ENCODE results near the gene TLCD1.
A peak's percentile ranks its signal among the peaks of the same experiment; 100 is the strongest.

The TLCD1 gene

GRCh38 chr17:28726226-28726626, at the start of gene TLCD1:
Gene TLCD1, minus strand, starts transcription at chr17:28726233. Its CDS starts 136 bp downstream, at chr17:28726097.
- DNase-seq: peak; percentile 71

- DNase-seq: no peak
Measured at GRCh38 chr17:28774206-28774605, 48.2 kb upstream of the TLCD1 start.

DNA sequence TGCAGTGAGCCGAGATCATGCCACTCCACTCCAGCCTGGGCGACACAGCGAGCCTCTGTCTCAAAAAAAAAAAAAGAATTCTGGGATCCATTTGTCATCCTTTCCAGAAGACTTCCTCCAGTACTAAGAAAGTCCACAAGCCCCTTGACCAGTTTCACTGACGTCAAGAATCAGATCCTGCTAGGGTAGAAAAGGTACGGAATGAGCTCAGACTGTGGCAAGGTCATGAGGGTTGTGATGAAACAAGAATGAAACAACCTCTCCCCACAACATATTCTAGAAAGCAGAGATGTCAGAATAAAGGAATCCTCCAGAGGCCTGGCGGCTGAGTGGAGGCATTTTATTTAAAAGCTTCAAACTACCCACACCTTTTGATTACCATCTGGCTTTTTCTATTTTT, 47.7 kb upstream of the TLCD1 start:
- no peak for DNase-seq

DNA sequence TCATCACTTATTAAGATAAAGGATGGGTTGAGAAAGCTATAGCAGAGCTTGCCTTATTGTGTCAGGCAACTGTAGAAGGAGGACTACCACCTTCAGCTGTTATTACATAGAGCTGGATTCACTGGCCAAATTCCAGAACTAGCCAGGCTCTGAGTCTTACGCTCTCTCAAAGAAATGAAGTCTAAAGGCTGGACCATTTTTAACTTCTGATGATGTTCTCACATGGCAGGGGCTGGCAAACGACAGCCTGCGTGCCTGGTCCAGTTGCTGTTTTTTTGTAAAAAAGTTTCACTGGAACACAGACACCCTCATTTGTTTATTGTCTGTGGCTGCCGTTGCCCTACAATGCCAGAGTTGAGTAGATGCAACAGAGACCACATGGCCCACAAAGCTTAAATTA, 39.0 kb upstream of the TLCD1 start:
- DNase-seq: no peak

DNA sequence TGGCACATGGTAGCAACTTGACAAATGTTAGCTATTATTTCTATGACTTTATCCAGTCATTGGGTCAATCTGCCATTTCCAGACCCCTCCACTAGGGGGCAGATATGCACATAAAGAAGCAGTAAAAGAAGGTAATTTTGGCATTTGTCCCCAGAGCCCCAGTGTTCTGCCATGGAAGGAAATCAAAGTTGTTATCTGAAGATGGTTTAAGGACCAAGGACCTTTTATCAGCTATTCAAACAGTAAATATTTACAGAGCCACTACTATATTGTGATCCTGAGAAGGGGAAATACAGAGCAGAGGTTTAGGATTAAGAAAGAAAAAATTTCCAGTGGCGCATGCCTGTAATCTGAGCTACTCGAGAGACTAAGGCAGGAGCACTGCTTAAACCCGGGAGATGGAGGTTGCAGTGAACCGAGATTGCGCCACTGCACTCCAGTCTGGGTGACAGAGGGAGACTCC, 37.8 kb upstream of the TLCD1 start:
- DNase-seq: peak; percentile 86

GRCh38 chr17:28763137-28763799, 37.2 kb upstream of the TLCD1 start:
- DNase-seq: no peak

DNA sequence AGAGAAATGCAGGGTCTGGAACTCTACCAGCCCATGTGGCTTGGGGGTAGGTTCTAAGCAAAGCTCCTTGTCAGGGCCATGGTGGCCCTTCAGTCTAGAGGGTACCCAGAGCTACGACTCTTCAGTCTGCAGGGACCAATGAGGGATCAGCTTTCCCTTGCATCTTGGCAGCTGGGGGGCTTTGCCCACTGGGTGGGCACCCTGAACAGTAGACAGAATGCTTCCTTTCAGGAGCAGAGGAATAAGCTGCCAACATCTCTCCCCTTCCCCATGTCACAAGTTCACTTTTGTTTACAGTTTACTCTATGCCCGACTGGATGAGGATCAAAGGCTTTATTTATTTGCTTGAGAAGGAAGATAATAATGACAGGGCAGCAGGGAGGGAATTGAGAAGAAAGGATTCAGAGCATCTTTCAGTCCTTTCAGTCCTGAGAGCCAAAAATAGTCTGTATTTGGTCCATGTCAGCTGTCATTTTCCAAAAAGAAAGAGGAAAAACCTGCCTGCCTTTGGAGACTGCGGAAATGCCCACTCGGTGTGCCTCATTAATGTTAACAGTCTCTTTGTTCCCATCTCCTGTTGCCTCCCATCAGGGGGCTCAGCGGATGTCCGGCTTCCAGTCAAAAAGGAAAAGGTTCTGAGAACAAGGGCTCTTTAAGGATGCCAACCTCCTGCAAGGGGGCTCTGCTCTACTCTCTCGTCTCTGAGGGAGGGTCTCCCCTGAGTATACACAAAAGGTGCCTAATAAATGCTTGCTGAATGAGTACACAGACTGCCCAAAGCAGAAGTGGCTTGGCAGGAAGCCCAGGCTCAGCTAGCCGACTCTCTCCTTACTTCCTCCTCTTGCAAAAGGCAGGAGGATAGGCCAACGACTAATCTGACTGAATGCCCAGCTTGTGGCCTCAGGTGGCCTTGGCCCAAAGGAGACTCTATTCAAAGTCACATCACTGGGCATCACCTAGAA, 34.8 kb upstream of the TLCD1 start:
- no peak for DNase-seq

DNA sequence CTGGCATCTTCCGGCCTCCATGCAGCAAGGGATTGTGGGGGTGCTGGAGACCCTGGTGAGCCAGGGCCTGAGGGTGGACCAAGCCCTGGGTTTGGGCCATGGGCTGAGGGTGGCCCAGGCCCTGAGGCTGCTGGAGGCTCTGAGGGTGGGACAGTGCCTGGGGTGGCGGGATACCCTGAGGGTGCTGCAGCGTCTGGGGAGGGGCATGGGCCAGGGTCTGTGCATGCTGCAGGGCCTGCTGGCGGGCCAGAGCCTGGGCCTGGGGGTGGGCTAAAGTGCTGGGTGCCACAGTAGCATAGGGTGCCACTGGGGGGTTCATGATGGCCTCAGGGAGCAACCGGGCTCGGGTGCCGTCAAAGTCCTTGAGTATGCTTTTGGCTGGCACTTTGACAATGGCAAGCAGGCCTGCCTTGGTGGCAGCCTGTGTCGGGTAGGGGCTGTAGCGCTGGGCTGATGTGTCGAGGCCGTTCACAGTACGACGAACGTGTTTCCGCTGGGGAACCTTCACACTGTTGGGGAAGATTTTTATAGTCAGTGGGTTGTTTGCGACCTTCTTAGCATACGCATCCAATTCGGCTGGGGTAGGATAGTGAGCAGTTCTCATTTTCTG, 33.3 kb upstream of the TLCD1 start:
- DNase-seq: no peak

DNA sequence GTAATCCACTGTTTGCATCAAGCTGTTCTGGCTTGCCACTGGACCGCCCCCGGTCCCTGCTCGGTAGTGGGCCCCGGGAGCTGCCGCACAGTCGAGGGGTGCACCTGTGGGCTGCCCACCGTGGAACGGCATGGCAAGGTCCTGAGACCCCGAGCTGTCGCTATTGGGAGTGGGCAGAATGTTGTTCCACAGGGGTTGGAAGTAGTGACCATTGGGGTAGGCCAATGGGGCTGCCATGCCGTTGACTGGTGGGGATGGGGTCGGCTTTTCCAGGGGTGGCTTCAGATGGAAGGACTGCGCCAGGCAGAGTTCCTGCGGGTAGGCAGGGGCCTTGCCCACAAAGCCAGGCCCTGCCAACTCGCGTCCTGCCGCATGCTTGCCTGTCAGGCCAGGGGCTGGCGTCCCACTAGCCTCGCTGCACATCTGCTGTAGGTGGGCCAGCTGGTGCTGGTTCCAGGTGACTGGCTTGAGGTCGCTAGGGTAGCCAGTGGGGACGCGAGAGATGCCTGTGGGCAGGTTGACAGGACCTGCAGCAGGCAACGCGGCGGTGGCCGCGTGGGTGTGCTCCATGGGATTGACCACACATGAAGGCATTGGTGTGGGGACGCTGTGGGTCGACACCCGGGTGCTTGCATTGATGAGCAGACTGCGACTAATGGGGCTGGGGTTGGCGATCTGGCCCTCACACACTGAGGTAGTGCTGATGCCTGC, 32.5 kb upstream of the TLCD1 start:
- DNase-seq: no peak

DNA sequence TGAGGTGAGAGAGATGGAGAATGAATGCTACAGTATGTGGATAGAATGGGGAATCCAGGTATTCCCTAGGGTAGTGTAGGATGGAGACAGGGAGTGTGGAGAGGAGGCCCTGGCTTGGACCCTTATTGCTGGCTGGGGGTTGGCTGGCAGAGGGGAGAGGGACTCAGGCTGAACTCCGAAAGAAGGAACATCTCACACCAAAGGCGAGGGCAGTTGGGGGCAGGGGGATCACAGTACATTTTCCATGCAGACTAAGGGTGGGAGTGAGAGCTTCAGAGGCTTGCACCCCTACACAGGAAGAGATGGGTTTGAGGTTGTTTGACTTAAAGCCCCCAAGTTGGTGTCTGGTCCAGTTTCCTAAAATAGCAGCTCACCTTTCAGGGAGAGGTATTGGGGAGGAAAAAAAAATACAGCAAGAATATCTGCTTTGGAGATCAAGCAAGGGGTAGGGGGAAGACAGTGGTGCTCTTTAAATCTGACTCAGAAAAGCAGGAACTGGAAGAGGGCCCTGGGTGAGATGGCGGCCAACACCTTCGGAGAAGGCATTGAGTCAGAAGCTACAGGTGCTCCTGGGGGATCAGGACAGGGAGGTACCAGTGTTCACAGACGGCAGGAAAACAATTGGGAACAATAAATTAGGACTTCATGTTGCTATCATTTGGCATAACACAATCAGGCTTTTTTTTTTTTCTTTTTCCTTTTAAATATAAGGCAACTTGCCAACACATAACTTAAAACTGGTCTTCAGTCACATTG, 30.2 kb upstream of the TLCD1 start:
- no peak for DNase-seq

DNA sequence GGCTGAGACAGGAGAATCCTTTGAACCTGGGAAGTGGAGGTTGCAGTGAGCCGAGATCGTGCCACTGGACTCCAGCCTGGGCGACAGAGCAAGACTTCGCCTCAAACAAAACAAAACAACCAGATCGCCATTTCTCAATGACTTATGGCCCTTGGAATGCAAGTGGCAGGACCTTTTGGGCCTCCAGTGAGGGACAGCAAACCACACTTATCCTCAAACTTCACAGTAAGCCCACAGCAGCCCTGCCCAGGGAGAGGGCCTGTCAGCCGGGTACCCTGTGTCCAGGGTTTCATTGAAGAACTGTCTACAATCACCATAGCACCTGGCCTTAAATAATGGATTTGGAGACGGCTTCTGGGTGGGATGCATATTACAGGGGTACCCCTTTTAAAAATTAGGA, 29.5 kb upstream of the TLCD1 start:
- no peak for DNase-seq

GRCh38 chr17:28751600-28752366, 25.8 kb upstream of the TLCD1 start:
- no peak for DNase-seq

- DNase-seq: peak; percentile 92
Measured at GRCh38 chr17:28750178-28751047, 24.4 kb upstream of the TLCD1 start.

DNA sequence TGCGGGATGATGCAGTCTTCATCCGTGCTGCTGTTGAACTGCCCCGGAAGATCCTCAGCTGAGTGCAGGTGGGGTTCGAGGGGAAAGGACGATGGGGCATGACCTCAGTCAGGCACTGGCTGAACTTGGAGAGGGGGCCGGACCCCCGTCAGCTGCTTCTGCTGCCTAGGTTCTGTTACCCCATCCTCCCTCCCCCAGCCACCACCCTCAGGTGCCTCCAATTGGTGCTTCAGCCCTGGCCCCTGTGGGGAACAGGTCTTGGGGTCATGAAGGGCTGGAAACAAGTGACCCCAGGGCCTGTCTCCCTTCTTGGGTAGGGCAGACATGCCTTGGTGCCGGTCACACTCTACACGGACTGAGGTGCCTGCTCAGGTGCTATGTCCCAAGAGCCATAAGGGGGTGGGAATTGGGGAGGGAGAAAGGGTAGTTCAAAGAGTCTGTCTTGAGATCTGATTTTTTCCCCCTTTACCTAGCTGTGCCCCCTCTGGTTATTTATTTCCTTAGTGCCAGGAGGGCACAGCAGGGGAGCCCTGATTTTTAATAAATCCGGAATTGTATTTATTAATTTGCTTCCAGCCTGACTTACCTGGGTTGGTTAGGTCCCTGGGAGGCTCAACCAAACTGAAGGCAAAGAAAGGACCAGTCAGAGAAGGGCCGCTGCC, 23.6 kb upstream of the TLCD1 start:
- DNase-seq: no peak

DNA sequence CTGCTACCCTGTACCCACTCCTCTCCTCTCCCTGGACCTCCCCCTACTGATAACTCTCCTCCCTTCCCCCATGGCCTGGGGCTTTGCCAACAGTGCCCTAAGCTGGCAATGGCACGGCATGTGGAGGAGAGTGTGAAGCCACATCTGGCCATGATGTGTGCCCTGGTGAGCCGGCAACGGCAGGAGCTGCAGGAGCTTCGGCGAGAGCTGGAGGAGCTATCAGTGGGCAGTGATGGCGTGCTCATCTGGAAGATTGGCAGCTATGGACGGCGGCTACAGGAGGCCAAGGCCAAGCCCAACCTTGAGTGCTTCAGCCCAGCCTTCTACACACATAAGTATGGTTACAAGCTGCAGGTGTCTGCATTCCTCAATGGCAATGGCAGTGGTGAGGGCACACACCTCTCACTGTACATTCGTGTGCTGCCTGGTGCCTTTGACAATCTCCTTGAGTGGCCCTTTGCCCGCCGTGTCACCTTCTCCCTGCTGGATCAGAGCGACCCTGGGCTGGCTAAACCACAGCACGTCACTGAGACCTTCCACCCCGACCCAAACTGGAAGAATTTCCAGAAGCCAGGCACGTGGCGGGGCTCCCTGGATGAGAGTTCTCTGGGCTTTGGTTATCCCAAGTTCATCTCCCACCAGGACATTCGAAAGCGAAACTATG, 23.0 kb upstream of the TLCD1 start:
- DNase-seq: no peak

DNA sequence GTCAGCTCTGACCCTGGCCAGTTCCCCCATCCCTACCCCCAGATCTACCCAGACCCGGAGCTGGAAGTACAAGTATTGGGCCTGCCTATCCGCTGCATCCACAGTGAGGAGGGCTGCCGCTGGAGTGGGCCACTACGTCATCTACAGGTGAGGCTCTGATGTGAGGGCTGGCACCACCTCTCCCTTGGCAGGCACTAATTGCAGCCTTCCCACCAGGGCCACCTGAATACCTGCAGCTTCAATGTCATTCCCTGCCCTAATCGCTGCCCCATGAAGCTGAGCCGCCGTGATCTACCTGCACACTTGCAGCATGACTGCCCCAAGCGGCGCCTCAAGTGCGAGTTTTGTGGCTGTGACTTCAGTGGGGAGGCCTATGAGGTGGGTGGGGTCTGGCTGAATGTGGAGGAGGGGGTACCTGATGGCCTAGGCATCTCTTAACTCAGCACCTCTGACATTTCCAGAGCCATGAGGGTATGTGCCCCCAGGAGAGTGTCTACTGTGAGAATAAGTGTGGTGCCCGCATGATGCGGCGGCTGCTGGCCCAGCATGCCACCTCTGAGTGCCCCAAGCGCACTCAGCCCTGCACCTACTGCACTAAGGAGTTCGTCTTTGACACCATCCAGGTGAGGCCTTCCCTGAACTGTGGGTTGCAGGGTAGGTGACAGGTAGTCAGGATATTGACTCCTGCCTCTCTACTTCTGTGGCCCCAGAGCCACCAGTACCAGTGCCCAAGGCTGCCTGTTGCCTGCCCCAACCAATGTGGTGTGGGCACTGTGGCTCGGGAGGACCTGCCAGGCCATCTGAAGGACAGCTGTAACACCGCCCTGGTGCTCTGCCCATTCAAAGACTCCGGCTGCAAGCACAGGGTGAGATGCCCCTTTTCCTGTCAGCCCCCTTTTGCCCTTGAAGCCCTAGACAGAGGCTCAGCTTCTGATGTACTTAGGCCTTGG, 22.0 kb upstream of the TLCD1 start:
- DNase-seq: no peak

DNA sequence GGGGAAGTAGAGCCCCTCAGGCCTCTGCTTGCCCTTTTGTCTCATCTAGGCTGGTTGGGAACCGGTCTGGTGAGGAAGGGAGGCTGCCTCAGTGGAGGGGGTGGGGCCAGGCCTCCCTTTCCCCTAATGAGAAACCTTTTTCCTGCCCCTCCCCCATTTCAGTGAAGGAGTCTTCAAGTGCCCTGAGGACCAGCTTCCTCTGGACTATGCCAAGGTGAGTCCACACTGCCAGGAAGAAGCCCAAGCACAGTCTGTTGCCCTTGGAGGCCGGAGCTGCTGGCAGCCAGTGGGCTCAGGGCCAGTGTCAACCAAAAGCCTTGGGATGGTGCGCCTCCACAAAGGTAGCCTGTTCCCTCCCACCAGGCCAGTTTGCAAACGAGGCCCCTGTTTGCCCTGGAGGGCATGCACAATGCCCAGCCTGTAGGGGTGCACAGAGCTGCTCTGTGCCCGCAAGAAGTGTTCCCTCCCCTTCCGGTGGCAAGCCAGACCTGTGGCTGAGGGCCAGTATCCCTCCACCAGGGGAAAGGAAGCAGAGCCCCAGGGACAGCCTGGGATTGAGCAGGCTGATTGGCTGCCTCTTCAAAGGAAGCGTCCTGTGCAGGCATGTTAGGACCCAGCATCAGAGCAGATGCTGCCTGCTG, 21.1 kb upstream of the TLCD1 start:
- DNase-seq: no peak

Measured in CD4-positive, alpha-beta T cell treated with Interleukin-17A for 1 hour (primary cell).